ENCODE measurements around the gene INTS7.
A peak's percentile ranks its signal among the peaks of the same experiment; 100 is the strongest.
"Not testable (repeated sequence)": the region's sequence is repeated elsewhere in the genome, so short reads cannot be mapped to it uniquely, and the experiment has no call there.

The INTS7 gene

DNA sequence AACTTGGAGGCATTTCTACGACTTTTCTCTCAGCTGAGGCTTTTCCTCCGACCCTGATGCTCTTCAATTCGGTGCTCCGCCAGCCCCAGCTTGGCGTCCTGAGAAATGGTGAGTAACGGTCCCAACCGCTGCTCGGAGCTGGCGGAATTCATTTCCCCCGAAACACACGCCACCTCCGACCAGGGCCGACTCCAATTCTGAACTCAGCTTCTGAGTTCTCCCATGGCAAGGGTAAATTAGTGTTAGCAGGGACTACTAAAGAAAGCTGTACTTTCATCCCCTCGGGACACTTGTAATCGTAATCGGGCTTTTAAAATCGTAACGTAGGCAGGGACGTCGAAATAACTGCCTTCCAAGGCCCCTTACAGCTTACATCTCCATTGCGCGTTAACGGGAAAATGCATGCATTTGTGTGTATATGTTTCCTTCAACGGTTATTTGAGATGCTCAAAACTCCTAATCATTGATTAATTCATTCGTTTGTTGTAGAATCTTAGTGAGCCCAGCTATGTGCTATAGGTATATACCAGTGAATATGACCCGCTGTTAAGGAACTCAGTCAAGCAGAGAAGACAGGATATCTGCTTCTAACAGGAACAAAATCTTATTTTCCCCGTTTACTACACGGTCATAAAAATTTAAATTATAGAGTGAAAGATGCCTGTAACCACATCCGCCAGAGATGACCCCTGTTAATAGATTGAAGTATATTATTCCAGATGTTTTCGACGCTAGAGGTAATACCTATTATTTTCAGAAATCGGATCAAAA, 663 bp upstream of the INTS7 start:
- DNase-seq = no peak

DNA sequence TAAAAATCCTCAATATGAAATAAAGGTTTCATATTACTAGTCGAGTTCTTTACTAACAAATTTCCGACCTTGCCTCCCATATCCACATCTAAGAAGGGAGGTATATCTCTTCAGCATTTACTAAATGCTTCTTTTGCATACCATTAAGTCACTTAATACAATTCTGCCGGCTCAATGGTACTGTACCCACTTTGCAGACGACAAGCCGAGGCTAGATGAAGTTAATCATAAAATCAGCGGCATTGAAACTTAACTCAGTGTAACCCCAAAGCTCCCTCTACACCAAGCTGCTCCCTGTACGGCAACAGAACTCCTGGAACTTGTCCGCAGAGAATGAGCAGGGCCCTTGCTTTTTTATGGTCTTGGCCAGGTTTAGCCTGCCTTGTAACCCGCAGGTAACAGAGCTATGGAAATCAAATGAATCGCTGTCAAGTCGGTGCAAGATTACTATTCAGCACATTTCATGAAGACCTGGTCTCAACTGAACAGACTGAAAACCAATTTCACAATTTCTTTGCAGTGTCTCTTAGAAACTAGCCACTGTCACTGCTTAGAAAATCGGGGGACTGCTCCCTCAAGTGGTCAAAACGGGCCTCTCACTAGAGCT, 738 bp downstream of the INTS7 start:
- DNase-seq = no peak

DNA sequence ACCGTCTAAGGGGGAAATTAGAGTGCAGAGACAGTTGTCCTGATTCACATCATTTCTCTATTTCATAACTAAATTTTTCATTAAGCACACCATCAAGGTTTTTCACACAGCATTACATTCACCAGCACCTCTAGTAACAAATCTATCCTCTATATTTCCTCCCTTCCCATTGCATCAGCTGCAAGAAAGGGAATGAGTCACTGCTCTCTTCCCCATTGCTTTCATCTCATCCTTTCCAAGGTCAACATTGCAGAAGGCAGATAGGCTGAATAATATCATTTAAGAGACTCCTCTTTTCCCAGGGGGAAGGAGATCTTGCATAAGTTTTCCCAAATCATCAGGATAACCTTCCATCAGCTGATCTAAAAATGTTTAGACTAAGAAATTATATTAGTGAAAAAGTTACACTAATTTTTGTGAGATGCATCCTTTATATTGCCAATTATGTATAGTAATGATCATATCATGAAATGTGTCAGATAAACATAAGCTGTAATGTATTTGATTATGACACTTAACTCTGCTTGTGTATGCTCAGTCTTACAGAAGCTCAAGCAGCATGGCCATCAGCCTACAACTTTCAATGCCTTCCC, 4.3 kb downstream of the INTS7 start:
- peak; percentile 73 for DNase-seq

DNA sequence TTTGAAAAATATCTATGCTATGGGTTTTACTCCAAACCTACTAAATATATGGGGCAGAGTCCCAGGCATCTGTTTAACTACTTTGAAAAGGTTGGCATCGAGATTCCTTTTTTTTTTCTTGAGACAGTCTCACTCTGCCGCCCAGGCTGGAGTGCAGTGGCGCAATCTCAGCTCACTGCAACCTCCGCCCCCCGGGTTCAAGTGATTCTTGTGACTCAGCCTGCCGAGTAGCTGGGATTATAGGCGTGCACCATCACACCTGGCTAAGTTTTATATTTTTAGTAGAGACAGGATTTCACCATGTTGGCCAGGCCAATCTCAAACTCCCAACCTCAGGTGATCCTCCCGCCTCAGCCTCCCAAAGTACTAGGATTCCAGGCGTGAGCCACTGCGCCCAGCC, 7.6 kb downstream of the INTS7 start:
- DNase-seq = not testable (repeated sequence)

DNA sequence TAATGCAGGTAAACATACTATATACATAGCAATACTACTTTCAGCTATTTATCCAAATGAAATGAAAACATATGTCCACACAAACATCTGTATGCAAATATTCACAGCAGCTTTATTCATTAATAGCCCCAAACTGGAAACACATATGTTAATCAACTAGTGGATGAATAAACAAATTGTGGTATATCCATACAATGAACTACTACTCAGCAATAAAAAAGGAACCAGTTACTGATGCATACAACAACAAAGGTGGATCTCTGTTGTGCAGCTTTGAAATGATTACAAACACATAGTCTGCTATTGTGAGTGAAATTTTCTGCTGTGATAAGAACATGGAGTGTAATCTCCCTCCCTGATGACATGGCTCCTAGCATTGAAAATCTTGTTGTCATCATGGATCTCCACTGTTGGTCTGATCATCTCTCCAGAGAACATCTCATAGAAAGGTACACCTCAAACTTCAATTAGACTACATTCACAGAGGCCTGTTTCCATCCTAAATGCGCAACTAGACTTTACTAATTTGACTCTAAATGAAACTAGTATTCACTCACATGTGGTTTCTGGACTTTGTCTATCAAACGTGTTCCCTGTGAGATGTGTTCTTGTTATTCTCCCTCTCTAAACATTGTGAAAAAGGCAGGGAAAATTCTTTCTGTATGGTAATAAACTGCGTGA, 10.7 kb downstream of the INTS7 start:
- no peak for DNase-seq

DNA sequence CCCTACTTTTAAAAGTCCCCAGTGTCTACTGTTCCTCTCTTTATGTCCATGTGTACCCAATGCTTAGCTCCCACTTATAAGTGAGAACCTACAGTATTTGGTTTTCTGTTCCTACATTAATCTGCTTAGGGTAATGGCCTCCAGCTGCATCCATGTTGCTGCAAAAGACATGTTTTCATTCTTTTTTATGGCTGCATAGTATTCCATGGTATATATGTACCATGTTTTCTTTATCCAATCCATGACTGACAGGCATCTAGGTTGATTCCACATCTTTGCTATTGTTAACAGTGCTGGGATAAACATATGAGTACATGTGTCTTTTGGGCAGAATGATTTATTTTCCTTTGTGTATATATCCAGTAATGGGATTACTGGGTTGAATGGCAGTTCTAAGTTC, 12.4 kb downstream of the INTS7 start:
- not testable (repeated sequence) for DNase-seq

DNA sequence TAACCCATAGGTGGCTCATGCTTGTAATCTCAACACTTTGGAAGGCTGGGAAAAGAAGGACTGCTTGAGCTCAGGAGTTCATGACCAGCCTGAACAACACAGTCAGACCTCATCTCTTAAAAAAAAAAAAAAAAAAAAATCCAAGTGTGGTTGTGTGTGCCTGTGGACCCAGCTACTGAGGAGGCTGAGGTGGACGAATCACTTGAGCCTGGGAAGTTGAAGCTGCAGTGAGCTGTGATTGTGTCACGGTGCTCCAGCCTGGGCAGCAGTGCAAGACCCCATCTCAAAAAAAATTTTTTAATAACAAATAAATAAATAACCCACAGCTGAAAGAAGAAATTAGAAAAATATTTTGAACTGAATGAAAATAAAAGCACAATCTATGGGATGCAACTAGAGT, 13.8 kb downstream of the INTS7 start:
- no peak for DNase-seq

DNA sequence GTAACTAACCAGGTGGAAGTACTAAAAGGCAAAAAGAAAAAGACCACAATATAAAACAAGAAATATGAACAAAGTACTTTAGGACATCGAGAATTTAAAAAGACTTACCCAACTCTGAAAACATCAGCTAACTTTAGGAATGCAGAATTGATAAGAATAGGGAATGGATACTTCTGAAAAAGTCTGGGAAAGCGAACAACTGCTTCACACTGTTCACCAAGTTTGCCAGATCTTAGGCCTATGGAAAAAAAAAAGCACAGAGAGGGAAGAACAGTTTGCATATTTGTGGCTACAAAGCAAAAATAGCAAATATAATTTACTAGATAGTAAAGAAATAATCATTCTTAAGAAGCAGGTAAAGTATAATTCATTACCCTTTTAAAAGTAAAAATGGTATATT, 14.4 kb downstream of the INTS7 start:
- no peak for DNase-seq

DNA sequence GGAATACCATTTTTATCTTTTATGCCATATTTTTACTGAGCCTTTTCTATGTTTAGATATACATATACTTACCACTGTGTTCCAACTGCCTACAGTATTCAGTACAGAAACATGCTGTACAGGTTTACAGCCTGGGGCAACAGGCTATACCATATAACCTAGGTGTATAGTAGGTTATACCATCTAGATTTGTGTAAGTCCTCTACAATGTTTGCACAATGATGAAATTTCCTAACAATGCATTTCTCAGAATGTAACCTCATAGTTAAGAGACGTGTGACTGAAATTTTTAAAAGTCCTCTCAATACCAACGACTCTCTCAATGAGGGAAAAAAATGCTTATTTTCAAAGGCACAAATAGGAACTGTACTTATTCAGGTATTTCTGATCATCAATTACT, 21.7 kb downstream of the INTS7 start:
- DNase-seq = no peak

DNA sequence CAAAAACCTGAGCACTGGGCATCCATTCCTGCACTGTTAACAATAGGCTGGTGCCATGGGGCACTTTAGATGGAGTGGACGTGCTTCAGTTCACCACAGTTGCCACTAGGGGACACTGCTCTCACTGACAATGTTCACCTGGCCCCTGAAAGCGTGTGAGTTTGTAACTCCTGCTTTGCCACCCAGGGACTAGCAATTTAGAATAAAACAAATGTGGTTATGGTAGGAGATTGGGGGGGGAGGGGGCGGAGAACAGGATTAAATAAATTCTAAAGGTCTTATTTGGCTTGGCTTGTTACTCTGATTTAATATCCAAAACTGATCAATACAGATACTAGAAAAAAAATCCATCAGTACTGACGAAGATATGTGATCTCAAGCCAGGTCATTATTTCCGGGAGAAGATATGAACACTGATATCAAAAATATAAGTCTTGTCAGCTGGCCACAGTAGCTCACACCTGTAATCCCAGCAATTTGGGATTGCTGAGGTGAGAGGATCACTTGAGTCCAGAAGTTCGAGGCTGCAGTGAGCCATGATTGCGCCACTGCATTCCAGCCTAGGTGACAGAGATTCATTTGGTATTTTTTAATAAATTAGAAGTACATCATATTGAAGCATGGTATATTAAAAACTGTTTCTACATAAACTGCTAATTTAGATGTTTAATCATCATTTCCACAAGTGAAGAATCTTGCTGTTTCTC, 23.2 kb downstream of the INTS7 start:
- no peak for DNase-seq

DNA sequence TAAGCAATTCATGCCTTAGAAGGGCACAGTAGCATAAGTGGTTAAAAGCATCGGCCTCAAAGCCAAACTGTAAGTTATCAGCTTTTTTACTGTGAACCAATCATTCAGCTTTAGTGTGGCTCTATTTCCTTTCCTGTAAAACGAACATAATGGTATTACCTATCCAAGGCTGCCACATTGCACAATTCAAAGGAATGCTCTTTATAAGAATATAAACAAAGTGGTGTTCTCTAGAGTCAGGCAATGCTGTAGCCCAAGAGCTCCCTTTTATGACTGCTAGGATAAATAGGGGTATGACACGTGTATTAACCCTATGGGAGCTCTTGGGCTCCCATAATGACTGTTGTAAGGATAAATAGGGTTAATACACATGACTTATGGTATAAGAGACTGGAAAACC, 25.4 kb downstream of the INTS7 start:
- no peak for DNase-seq

DNA sequence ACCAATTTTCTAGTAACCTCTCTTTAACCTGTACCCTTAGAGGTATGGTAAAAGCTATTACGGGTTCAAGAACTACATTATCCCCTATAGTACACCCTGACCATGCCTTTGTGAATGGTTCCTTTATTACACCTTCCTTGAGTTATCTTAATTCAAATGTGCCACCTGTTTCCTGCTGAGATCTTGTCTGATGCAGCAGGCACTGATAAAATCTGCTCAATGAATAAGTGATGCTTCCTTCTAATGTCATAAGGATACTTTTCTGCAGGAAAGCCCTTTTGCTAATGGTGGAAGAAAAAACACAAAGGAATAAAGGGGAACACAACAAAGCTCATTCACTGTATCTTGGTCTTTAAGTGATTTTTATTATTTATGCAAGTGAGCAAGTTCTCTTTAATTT, 25.8 kb downstream of the INTS7 start:
- no peak for DNase-seq

DNA sequence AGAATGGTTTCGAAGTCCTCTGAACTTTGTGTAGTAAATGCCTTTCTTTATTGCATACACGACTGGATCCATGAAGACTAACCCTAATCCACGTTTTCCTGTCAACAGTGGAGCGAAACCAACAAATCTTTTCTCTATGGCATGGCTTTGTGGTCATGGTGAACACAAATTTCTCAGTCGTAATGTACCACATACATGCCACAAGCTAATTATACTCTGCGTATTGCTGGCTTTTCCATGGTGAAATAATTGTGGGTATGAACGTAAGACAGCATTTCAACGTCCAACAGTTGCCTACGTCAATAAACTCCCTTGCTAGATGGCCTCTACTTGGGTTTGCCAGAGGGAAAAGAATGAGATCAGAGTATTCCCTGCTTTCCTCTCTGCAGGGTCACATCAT, 27.5 kb downstream of the INTS7 start:
- no peak for DNase-seq

DNA sequence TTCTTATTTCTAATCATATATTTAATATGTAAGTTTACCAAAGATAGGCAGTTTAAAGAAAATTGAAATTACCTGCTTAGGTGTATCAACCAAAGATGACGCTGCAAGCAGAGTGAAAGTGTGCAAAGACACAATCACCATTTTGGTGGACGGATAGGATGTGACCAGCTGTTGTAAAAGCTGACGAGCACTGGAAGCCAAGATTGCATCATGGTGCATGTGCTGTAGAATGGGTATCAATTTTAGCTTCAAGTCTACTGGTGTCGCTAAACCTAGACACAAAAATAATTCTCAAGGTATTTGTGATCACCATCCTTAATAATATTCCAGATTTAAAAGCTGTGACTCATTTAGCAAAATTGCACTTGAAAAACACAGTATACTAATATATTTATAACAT, 28.2 kb downstream of the INTS7 start:
- no peak for DNase-seq

DNA sequence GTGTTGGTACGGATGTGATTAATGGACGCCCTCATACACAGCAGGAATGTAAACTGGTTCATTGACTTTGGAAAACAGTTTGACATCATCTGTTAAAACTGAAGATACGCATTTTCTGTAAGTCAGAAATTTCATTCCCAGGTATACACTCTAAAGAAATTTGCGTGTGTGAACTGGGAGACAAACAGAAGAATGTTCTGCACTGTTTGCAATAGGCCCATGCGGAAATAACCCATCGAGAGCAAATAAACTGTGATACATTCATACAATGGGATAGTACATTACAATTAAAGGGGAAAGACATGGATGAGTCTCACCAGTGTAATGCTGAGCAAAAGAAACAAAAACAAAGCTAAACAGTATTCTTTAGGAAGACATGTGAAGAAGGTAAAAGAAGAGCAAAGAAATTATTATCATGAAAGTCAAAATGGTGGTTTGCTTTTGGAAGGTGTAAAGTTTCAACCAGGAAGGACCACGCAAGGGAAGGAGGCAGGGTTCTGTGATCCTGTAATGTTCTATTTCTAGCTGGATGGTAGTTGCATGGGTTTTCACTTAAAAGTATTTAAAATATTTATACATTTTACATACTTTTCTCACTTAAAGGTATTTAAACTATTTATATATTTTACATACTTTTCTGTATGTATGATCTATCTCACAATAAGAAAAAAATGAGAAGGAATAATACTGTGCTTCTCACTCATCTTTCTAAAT, 30.3 kb downstream of the INTS7 start:
- no peak for DNase-seq

DNA sequence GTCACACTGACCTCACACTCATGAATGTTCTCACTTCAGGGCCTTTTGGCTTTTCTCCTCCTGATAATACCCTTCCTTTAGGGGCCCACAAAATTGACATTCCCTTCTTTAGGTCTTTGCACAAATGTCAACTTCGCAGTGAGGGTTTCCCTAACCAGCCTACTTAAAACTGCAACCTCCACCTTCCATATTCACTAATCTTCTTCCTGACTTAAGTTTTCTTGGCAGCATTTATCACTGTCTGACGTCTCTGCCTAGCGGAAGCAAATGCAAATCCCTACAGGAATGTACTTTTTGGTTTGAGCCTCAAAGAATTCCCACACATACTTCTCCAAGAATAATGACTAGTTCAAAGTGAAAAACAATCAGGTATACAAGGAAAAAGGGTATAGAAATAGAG, 32.8 kb downstream of the INTS7 start:
- DNase-seq = no peak

DNA sequence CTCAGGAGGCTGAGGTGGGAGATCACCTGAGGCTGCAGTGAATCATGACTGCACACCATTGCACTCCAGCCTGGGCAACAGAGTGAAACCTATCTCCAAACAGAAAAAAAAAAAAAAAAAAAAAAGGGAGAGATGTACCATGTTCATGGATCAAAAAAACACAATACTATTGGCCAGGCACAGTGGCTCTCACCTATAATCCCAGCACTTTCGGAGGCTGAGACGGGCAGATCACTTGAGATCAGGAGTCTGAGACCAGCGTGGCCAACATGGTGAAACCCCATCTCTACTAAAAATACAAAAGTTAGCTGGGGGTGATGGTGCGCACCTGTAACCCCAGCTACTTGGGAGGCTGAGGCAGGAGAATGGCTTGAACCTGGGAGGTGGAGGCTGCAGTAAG, 37.9 kb downstream of the INTS7 start:
- DNase-seq = not testable (repeated sequence)

DNA sequence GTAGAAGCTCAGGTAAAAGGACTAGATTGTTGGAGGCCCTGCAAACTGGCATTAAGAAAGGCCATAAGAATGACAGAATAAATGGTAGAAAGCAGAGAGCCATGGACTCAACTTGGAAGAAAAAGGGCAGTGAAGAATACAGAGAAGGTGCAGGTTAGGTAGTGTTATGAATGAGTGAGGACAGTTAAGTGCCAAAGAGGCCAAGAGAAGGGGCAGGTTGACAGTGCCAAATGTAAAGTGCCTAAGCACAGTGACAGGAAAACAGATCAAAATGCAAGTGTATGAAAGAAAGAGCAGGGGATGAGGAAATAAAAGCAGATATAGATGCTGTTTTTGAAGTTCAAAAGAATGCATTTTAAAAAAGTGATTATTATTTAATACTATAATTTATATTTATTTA, 43.7 kb downstream of the INTS7 start:
- no peak for DNase-seq

DNA sequence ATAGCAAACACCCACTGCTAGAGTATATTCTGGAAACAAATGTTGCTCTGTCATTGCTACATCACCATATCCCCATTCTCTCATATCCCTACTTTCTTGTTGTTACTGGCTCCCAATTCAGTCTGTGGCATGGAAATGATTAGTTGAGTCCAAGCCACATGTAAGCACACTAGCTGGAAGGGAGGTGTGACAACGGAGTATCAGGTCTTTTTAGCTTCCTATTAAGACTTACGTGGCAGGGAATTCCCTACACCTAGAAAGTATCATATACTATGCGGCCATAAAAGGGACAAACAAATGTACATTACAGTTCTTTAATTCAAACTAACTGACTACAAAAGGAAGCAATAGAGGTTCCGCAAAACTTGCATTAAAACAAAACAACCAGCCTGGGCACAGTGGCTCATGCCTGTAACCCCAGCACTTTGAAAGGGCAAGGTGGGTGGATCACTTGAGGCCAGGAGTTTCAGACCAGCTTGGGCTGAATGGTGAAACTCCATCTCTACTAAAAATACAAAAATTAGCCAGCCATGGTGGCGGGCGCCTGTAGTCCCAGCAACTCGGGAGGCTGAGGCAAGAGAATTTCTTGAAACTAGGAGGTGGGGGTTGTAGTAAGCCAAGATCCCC, 48.6 kb downstream of the INTS7 start:
- no peak for DNase-seq

DNA sequence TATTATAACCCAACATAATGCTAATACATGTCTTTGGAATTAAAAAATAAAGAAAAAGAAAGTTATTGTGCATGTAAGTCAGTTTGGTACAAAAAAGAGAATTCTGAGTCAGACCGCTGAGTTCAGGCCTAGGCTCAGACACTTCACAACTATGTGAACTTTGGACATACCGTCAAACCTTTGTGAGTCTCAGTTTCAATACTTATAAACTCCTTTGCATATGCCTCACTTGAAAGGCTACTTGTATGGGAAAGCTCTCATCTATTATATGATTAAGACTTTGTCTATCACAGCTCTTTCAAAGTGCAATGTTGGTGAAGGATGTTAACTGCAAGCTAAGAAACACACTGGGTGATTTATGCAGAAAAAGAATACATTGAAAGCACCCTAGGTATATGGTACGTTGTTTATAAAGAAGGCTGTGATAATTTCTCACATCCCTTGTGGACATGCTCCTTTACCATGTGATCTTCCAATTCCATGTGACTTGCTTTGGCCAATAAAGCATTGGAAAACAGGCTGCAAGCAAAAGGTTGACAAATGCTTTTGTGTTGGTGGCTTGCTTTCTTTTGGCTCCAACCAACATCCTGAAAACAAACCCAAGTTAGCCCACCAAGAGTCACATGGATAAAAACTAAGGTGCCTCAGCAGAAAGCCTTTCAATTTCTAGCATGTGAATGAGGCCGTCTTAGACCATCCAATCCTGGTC, 49.6 kb downstream of the INTS7 start:
- DNase-seq = no peak

DNA sequence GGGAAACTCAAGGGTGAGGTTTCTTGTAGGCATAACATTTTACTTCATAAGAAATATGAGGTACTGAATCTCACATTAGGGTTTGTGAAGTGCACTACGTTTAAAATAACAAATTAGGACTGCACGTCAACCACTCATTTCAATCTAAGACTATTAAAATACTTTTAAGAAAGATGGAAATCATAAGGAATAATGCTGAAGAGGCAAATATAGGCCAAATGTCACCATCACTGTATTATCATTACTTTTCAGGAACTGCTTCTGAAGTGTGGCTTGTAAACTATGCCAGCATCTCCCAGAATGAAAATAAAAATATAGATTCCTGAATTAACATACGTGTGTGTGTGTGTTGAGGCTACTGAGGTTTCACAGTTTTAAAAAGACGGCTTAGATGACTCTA, 56.8 kb downstream of the INTS7 start:
- DNase-seq = no peak

Data from NCI-H226 (cell line).